NB4 (cell line): ENCODE data around the gene ASCC3.

Experiments used
- DNase-seq: peaks from one replicate; pipeline ENCODE4 v3.0.0; 2010; ENCODE audit warnings: low read depth
- H3K4me3 ChIP-seq: one replicate; pipeline ENCODE4 v1.5.1; 2011; ENCODE audit warnings: mild to moderate bottlenecking, low read depth, low read length, moderate library complexity
- MYC ChIP-seq: IDR thresholded peaks from 2 replicates; pipeline ENCODE4 v1.6.1; 2011; ENCODE audit warnings: low read depth, low read length
- POLR2A ChIP-seq: IDR thresholded peaks from 2 replicates; pipeline ENCODE4 v1.6.1; 2011; ENCODE audit warnings: mild to moderate bottlenecking; ENCODE audit not compliant: insufficient read length; ENCODE audit errors: extremely low read depth
- TF ChIP-seq, protein P1 (sequence below): IDR thresholded peaks from 2 replicates; pipeline ENCODE4 v1.6.1; 2011; ENCODE audit warnings: low read depth, low read length
- TF ChIP-seq, protein P2 (sequence below): IDR thresholded peaks from one replicate; pipeline ENCODE4 v1.5.1; 2012; ENCODE audit warnings: low read depth, low read length

Gene ASCC3, protein sequence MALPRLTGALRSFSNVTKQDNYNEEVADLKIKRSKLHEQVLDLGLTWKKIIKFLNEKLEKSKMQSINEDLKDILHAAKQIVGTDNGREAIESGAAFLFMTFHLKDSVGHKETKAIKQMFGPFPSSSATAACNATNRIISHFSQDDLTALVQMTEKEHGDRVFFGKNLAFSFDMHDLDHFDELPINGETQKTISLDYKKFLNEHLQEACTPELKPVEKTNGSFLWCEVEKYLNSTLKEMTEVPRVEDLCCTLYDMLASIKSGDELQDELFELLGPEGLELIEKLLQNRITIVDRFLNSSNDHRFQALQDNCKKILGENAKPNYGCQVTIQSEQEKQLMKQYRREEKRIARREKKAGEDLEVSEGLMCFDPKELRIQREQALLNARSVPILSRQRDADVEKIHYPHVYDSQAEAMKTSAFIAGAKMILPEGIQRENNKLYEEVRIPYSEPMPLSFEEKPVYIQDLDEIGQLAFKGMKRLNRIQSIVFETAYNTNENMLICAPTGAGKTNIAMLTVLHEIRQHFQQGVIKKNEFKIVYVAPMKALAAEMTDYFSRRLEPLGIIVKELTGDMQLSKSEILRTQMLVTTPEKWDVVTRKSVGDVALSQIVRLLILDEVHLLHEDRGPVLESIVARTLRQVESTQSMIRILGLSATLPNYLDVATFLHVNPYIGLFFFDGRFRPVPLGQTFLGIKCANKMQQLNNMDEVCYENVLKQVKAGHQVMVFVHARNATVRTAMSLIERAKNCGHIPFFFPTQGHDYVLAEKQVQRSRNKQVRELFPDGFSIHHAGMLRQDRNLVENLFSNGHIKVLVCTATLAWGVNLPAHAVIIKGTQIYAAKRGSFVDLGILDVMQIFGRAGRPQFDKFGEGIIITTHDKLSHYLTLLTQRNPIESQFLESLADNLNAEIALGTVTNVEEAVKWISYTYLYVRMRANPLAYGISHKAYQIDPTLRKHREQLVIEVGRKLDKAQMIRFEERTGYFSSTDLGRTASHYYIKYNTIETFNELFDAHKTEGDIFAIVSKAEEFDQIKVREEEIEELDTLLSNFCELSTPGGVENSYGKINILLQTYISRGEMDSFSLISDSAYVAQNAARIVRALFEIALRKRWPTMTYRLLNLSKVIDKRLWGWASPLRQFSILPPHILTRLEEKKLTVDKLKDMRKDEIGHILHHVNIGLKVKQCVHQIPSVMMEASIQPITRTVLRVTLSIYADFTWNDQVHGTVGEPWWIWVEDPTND (N-terminal part only)

DNA sequence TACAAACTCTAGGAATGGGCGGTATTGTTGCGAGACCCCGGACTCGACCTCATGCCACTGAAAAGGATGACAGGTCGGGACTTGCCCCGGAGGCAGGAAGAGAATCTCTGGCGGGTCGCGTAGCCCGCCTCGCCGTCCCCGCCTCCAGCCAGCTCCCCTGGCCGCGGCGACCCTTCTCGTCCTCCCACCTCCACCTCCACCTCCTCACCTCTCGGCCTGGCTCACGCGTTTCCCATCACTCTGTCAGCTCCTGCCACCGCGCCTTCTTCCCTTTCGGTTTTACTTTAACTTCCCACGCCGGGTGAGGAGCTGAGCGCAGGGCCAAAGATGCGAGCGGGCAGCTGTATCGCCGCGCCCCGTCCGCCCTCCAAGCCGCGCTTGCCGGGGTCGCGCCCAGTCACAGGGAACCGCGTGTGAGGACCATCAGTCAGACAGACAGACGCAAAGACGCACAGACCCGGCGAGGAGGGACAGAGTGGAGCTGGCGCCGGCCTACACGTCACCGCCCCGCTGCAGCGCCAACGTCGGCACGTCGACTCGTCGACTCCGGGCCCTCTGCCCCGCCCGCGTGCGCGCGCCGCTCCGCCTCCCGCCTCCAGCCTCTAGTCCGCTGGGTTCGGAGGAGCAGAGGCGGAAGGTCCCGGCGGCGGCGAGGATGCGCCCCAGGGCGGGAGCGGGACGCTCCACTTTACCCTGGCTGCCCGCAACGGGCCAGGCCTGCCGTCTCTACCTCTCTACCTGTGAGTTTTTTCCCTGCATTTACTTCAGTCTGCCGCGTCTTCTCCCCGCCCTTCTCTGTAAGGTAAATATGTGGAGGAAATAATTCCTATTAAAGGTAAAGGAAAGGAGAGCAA lies at the start of gene ASCC3:
Gene ASCC3, minus strand, starts transcription at position 477 of the 854 bp plus-strand sequence. CDS start 13,332 bp downstream, outside the sequence.
- peak; percentile 97 for DNase-seq
- peak within 1 kb of the TSS; percentile 94 for H3K4me3 ChIP-seq
- TF ChIP-seq MYC: peak; percentile 14; the same call in 1 of the 2 replicates
- TF ChIP-seq, protein P1, sequence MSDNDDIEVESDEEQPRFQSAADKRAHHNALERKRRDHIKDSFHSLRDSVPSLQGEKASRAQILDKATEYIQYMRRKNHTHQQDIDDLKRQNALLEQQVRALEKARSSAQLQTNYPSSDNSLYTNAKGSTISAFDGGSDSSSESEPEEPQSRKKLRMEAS: 0 out of 2 replicates have a peak, but pooled peaks have one; percentile 35
- TF ChIP-seq, protein P2, sequence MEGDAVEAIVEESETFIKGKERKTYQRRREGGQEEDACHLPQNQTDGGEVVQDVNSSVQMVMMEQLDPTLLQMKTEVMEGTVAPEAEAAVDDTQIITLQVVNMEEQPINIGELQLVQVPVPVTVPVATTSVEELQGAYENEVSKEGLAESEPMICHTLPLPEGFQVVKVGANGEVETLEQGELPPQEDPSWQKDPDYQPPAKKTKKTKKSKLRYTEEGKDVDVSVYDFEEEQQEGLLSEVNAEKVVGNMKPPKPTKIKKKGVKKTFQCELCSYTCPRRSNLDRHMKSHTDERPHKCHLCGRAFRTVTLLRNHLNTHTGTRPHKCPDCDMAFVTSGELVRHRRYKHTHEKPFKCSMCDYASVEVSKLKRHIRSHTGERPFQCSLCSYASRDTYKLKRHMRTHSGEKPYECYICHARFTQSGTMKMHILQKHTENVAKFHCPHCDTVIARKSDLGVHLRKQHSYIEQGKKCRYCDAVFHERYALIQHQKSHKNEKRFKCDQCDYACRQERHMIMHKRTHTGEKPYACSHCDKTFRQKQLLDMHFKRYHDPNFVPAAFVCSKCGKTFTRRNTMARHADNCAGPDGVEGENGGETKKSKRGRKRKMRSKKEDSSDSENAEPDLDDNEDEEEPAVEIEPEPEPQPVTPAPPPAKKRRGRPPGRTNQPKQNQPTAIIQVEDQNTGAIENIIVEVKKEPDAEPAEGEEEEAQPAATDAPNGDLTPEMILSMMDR: no peak
- peak; percentile 78 for TF ChIP-seq POLR2A

- TF ChIP-seq, protein P1: no peak
- TF ChIP-seq, protein P2: no peak
- TF ChIP-seq POLR2A (no peak), MYC (no peak)
- no peak for DNase-seq
- no peak overlapping the region for H3K4me3 ChIP-seq
Measured at GRCh38 chr6:100925749-100926148, 44.6 kb upstream of the ASCC3 start.

- peak; percentile 14 for DNase-seq
- no peak overlapping the region for H3K4me3 ChIP-seq
- TF ChIP-seq, protein P1: no peak
- TF ChIP-seq, protein P2: no peak
- TF ChIP-seq POLR2A (no peak), MYC (no peak)
Measured at GRCh38 chr6:100924534-100925227, 43.6 kb upstream of the ASCC3 start.

GRCh38 chr6:100923481-100924165 lies 42.5 kb upstream of the ASCC3 start:
- H3K4me3 ChIP-seq: no peak overlapping the region
- TF ChIP-seq, protein P1: no peak
- TF ChIP-seq, protein P2: no peak
- TF ChIP-seq POLR2A (no peak), MYC (no peak)
- DNase-seq: no peak
